Measurements from ENCODE around the gene TNFRSF25. TPM values are rescaled to one million over a fixed set of nuclear protein-coding genes. Genes with fewer than 3 reads are reported as not detected.

TNFRSF25 gene
- total RNA-seq, 1 experiment from 2014 or later, result 19.5 TPM

DNA sequence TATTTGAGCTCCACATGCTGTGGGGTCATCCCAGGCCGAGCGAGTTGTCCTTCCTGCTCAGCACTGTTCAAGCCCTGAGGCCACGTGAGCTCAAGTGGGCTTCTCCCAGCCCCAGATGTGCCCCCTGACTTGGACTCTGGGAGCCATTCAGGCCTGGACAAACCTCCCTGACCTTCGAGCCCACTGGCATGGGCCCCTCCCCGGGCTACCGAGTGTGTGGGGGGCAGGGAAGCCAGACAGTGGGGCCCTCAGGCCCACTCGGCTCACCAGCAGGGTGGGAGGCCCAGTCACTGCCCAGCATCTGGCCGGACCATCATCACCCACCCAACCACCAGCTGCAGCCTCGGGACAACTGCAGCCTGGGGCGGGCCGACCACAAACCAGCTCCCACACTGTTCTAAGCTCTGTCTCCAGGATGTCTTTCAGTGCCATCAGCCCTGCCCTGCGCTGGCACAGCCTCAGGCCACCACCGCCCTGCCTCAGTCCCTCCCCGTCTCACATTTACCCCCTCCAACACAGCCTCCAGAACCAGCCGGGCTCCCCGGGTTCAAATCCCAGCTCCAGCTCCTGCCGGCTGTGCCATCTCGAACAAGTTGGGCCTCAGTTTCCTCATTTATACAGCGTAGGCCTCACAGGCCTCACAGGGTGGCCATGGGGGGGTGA lies 46.4 kb upstream of the TNFRSF25 start:
- POLR2A ChIA-PET, result no interaction called here
- CTCF ChIA-PET, result interaction anchor here (0.8 to 1.9 kb wide), 8 partner anchors 9 to 134 kb away, joined by 3 to 12 read pairs (median 4); partner anchors contain the start of gene PLEKHG5
- DNase-seq (ENCODE audit: low spot score), result no peak
- no peak for ATAC-seq
- TF ChIP-seq, protein P1, sequence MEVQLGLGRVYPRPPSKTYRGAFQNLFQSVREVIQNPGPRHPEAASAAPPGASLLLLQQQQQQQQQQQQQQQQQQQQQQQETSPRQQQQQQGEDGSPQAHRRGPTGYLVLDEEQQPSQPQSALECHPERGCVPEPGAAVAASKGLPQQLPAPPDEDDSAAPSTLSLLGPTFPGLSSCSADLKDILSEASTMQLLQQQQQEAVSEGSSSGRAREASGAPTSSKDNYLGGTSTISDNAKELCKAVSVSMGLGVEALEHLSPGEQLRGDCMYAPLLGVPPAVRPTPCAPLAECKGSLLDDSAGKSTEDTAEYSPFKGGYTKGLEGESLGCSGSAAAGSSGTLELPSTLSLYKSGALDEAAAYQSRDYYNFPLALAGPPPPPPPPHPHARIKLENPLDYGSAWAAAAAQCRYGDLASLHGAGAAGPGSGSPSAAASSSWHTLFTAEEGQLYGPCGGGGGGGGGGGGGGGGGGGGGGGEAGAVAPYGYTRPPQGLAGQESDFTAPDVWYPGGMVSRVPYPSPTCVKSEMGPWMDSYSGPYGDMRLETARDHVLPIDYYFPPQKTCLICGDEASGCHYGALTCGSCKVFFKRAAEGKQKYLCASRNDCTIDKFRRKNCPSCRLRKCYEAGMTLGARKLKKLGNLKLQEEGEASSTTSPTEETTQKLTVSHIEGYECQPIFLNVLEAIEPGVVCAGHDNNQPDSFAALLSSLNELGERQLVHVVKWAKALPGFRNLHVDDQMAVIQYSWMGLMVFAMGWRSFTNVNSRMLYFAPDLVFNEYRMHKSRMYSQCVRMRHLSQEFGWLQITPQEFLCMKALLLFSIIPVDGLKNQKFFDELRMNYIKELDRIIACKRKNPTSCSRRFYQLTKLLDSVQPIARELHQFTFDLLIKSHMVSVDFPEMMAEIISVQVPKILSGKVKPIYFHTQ (CRISPR knock-in tag; IDR thresholded peaks at IDR 0.05), result no peak
- TF ChIP-seq ZNF121 (CRISPR knock-in tag; IDR thresholded peaks at IDR 0.05), result no peak
- TF ChIP-seq, protein P2, sequence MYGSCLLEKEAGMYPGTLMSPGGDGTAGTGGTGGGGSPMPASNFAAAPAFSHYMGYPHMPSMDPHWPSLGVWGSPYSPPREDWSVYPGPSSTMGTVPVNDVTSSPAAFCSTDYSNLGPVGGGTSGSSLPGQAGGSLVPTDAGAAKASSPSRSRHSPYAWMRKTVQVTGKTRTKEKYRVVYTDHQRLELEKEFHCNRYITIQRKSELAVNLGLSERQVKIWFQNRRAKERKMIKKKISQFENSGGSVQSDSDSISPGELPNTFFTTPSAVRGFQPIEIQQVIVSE (CRISPR knock-in tag; IDR thresholded peaks at IDR 0.05; ENCODE audit: borderline replicate concordance), result no peak
- TF ChIP-seq ELF4 (CRISPR knock-in tag; IDR thresholded peaks at IDR 0.05; ENCODE audit: low read depth), result no peak
- no peak for TF ChIP-seq ZNF396 (CRISPR knock-in tag; IDR thresholded peaks at IDR 0.05; ENCODE audit: borderline replicate concordance)
- TF ChIP-seq, protein P3, sequence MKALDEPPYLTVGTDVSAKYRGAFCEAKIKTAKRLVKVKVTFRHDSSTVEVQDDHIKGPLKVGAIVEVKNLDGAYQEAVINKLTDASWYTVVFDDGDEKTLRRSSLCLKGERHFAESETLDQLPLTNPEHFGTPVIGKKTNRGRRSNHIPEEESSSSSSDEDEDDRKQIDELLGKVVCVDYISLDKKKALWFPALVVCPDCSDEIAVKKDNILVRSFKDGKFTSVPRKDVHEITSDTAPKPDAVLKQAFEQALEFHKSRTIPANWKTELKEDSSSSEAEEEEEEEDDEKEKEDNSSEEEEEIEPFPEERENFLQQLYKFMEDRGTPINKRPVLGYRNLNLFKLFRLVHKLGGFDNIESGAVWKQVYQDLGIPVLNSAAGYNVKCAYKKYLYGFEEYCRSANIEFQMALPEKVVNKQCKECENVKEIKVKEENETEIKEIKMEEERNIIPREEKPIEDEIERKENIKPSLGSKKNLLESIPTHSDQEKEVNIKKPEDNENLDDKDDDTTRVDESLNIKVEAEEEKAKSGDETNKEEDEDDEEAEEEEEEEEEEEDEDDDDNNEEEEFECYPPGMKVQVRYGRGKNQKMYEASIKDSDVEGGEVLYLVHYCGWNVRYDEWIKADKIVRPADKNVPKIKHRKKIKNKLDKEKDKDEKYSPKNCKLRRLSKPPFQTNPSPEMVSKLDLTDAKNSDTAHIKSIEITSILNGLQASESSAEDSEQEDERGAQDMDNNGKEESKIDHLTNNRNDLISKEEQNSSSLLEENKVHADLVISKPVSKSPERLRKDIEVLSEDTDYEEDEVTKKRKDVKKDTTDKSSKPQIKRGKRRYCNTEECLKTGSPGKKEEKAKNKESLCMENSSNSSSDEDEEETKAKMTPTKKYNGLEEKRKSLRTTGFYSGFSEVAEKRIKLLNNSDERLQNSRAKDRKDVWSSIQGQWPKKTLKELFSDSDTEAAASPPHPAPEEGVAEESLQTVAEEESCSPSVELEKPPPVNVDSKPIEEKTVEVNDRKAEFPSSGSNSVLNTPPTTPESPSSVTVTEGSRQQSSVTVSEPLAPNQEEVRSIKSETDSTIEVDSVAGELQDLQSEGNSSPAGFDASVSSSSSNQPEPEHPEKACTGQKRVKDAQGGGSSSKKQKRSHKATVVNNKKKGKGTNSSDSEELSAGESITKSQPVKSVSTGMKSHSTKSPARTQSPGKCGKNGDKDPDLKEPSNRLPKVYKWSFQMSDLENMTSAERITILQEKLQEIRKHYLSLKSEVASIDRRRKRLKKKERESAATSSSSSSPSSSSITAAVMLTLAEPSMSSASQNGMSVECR (CRISPR knock-in tag; IDR thresholded peaks at IDR 0.05; ENCODE audit: borderline replicate concordance), result no peak
- no peak for TF ChIP-seq ZNF219 (CRISPR knock-in tag; IDR thresholded peaks at IDR 0.05; ENCODE audit: borderline replicate concordance)
- TF ChIP-seq, protein P4, sequence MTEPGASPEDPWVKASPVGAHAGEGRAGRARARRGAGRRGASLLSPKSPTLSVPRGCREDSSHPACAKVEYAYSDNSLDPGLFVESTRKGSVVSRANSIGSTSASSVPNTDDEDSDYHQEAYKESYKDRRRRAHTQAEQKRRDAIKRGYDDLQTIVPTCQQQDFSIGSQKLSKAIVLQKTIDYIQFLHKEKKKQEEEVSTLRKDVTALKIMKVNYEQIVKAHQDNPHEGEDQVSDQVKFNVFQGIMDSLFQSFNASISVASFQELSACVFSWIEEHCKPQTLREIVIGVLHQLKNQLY (CRISPR knock-in tag; IDR thresholded peaks at IDR 0.05), result no peak
- H3K4me1 Mint-ChIP-seq, result no peaks in the 10 kb centered on the region
- H3K27me3 Mint-ChIP-seq (ENCODE audit: low read depth), result no peaks in the 10 kb centered on the region
- H3K4me3 Mint-ChIP-seq, result no peak overlapping the region
- no peaks in the 10 kb centered on the region for H3K9me3 Mint-ChIP-seq
- H3K36me3 Mint-ChIP-seq, result no peaks in the 10 kb centered on the region
- no peak overlapping the region for H3K27ac Mint-ChIP-seq

DNA sequence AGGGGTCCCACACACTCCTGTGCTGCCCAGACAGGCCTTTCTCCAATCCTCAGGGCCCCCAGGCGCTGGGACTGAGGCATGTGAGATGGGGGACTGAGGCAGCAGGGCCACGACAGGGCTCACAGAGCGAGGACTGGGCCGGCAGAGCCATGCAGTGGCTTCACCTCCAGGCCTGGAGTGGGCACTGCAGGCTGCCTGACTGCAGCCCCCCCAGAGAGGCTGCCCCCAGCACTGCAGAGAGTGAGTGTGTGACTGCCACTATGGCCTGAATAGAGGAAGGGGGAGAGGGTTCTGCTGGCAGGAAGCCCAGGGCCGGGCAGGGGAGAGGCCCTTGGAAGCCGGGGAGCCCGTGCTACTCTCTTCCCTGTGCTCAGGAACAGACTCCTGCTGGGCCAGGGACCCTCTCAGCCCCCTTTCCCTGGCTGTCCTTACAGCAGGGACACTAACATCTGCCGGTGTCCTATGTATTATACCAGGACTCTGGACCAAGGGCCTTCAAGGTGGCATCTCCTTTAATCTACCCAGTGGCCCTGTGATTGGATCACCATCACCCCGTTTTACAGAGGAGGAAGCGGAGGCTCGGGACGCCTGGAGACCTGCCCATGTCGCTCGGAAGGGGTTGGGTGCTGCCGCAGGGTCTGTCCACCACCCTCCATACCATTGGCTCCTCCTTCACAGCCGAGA lies 45.7 kb upstream of the TNFRSF25 start:
- ChIA-PET CTCF (interaction anchor here (1.0 to 1.9 kb wide), 5 partner anchors 9 to 71 kb away, joined by 3 to 12 read pairs (median 6); partner anchors contain the start of gene PLEKHG5), POLR2A (no interaction called here)
- Mint-ChIP-seq H3K4me1 (no peaks in the 10 kb centered on the region), H3K27ac (no peak overlapping the region), H3K36me3 (no peaks in the 10 kb centered on the region), H3K27me3 (ENCODE audit: low read depth) (no peaks in the 10 kb centered on the region), H3K9me3 (no peaks in the 10 kb centered on the region), H3K4me3 (no peak overlapping the region)
- no peak for DNase-seq (ENCODE audit: low spot score)
- no peak for ATAC-seq
- no peak for TF ChIP-seq FOXP1 (CRISPR knock-in tag; IDR thresholded peaks at IDR 0.05; ENCODE audit: borderline replicate concordance)
- TF ChIP-seq, protein P5, sequence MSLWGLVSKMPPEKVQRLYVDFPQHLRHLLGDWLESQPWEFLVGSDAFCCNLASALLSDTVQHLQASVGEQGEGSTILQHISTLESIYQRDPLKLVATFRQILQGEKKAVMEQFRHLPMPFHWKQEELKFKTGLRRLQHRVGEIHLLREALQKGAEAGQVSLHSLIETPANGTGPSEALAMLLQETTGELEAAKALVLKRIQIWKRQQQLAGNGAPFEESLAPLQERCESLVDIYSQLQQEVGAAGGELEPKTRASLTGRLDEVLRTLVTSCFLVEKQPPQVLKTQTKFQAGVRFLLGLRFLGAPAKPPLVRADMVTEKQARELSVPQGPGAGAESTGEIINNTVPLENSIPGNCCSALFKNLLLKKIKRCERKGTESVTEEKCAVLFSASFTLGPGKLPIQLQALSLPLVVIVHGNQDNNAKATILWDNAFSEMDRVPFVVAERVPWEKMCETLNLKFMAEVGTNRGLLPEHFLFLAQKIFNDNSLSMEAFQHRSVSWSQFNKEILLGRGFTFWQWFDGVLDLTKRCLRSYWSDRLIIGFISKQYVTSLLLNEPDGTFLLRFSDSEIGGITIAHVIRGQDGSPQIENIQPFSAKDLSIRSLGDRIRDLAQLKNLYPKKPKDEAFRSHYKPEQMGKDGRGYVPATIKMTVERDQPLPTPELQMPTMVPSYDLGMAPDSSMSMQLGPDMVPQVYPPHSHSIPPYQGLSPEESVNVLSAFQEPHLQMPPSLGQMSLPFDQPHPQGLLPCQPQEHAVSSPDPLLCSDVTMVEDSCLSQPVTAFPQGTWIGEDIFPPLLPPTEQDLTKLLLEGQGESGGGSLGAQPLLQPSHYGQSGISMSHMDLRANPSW (CRISPR knock-in tag; conservative IDR thresholded peaks at IDR 0.05; ENCODE audit: low read depth), result no peak
- TF ChIP-seq, protein P1 (CRISPR knock-in tag; IDR thresholded peaks at IDR 0.05), result no peak
- TF ChIP-seq CBFB (CRISPR knock-in tag; IDR thresholded peaks at IDR 0.05; ENCODE audit: low read depth), result no peak
- TF ChIP-seq HMGA2 (CRISPR knock-in tag; IDR thresholded peaks at IDR 0.05), result no peak
- no peak for TF ChIP-seq JUN (CRISPR knock-in tag; IDR thresholded peaks at IDR 0.05)
